PC-3 (cell line): Measurements from ENCODE around the gene FMNL3. TPM values are rescaled to one million over a fixed set of nuclear protein-coding genes. Genes with fewer than 3 reads are reported as not detected.
A peak's percentile ranks its signal among the peaks of the same experiment; 100 is the strongest.

ENCODE experiments used
- ATAC-seq: fragments of 200-7000 bp; cut with Tn5 transposase; 2 replicates; pipeline ENCODE4 v1.9.1; 2020; ENCODE audit warnings: mild to moderate bottlenecking, moderate library complexity
- BruUV-seq: library from RNA; stranded (reverse); fragments of 400-500 nt; replicated peaks from 2 replicates; lab custom pipeline; 2021; lab: Mats Ljungman, UMichigan
- CTCF ChIA-PET: fragments of 300-600 bp; sonication (Branson Sonifier 250); formaldehyde crosslinking; loops from one replicate; lab custom pipeline; 2022; ENCODE audit warnings: antibody characterized with exemption; lab: Charles Lee
- POLR2A ChIA-PET: fragments of 300-600 bp; sonication (Branson Sonifier 250); formaldehyde crosslinking; loops from one replicate; lab custom pipeline; 2022; ENCODE audit warnings: antibody characterized with exemption; ENCODE audit not compliant: unreplicated experiment; lab: Charles Lee
- DNase-seq: peaks from one replicate; pipeline ENCODE4 v3.0.0-alpha.2; 2015
- H2AFZ ChIP-seq: fragments of 300-600 bp; sonication (generic); 2 replicates; pipeline ENCODE4 v1.6.0; 2016; ENCODE audit warnings: antibody characterized with exemption, low read length
- H3F3A ChIP-seq: fragments of 300-600 bp; sonication (generic); one replicate; pipeline ENCODE4 v1.6.0; 2017; ENCODE audit warnings: antibody characterized with exemption, low read length, control low read depth, mild to moderate bottlenecking; ENCODE audit not compliant: unreplicated experiment
- H3K27ac ChIP-seq: fragments of 300-600 bp; sonication (generic); 2 replicates; pipeline ENCODE4 v1.5.1; 2016; ENCODE audit warnings: mild to moderate bottlenecking, low read length
- H3K27me3 ChIP-seq: fragments of 300-600 bp; sonication (generic); 2 replicates; pipeline ENCODE4 v1.6.1; 2016; ENCODE audit warnings: low read length, mixed read lengths
- H3K36me3 ChIP-seq: fragments of 300-600 bp; sonication (generic); 2 replicates; pipeline ENCODE4 v1.6.1; 2016; ENCODE audit warnings: low read depth, mixed run types, low read length, mixed read lengths
- H3K4me1 ChIP-seq: fragments of 300-600 bp; sonication (generic); 2 replicates; pipeline ENCODE4 v1.5.1; 2016; ENCODE audit warnings: low read length; ENCODE audit not compliant: insufficient read depth
- H3K4me2 ChIP-seq: fragments of 300-600 bp; sonication (generic); 2 replicates; pipeline ENCODE4 v1.6.0; 2016; ENCODE audit warnings: low read length
- H3K4me3 ChIP-seq: fragments of 300-600 bp; sonication (generic); 2 replicates; pipeline ENCODE4 v1.5.1; 2016; ENCODE audit warnings: mild to moderate bottlenecking, low read length, mixed read lengths
- H3K79me2 ChIP-seq: fragments of 300-600 bp; sonication (generic); 2 replicates; pipeline ENCODE4 v1.6.1; 2017; ENCODE audit warnings: low read length, mixed read lengths
- H3K9ac ChIP-seq: fragments of 300-600 bp; sonication (generic); 2 replicates; pipeline ENCODE4 v1.6.0; 2016; ENCODE audit warnings: mild to moderate bottlenecking, low read length
- H3K9me2 ChIP-seq: fragments of 300-600 bp; sonication (generic); replicated peaks from 2 replicates; pipeline ENCODE4 v1.6.1; 2016; ENCODE audit warnings: mixed run types, low read length, mixed read lengths
- H3K9me3 ChIP-seq: fragments of 300-600 bp; sonication (generic); 2 replicates; pipeline ENCODE4 v1.6.1; 2016; ENCODE audit warnings: low read length, mixed read lengths
- H4K20me1 ChIP-seq: fragments of 300-600 bp; sonication (generic); 2 replicates; pipeline ENCODE4 v1.6.1; 2016; ENCODE audit warnings: low read length, mixed read lengths
- CTCF ChIP-seq: fragments of 300-600 bp; sonication (generic); conservative IDR thresholded peaks from 2 replicates; pipeline ENCODE4 v1.5.1; 2017; ENCODE audit warnings: antibody characterized with exemption, low read depth, mild to moderate bottlenecking, low read length
- EZH2 ChIP-seq: fragments of 300-600 bp; sonication (generic); IDR thresholded peaks from one replicate; pipeline ENCODE4 v1.6.1; 2017; ENCODE audit warnings: antibody characterized with exemption, mild to moderate bottlenecking, low read length; ENCODE audit not compliant: unreplicated experiment
- EZH2phosphoT487 ChIP-seq: fragments of 300-600 bp; sonication (generic); IDR thresholded peaks from 2 replicates; pipeline ENCODE4 v1.6.1; 2018; ENCODE audit warnings: mild to moderate bottlenecking, antibody characterized with exemption, low read length, borderline replicate concordance
- intact Hi-C: fragments of 100-400 bp; cut with micrococcal nuclease; formaldehyde crosslinking; loops from 2 replicates; pipeline ENCODE4 v1.9.0; 2023
- total RNA-seq: library from RNA; depleted of rRNA; stranded (reverse); fragments of >200 nt; gene quantifications from 2 replicates; pipeline ENCODE4 v1.2.3, GENCODE V29; 2014

The FMNL3 gene
- total RNA-seq, 1 experiment from 2014 or later: 6.2 TPM

- ATAC-seq (no peak), DNase-seq (no peak)
- Histone ChIP-seq H3K4me1 (peaks cover 7% of the 10 kb centered on the region; the same call in 1 of the 2 replicates), H3K79me2 (no peaks in the 10 kb centered on the region), H3K4me2 (no peak overlapping the region), H3K9me3 (no peaks in the 10 kb centered on the region), H3K27me3 (no peaks in the 10 kb centered on the region), H3F3A (no peaks in the 10 kb centered on the region), H4K20me1 (no peaks in the 10 kb centered on the region), H2AFZ (no peak overlapping the region), H3K9me2 (no peaks in the 10 kb centered on the region), H3K36me3 (no peaks in the 10 kb centered on the region), H3K27ac (no peak overlapping the region), H3K9ac (no peak overlapping the region), H3K4me3 (no peak overlapping the region)
- ChIA-PET CTCF (no interaction called here), POLR2A (no interaction called here)
- intact Hi-C loops: no loop called here
- BruUV-seq: no TSS peak
- TF ChIP-seq EZH2phosphoT487 (no peak), EZH2 (no peak)
Measured at GRCh38 chr12:49664167-49664566, 43.0 kb downstream of the FMNL3 start.

- Histone ChIP-seq H3F3A (no peaks in the 10 kb centered on the region), H3K9ac (no peak overlapping the region), H3K36me3 (no peaks in the 10 kb centered on the region), H4K20me1 (no peaks in the 10 kb centered on the region), H3K4me1 (peaks cover 7% of the 10 kb centered on the region; the same call in 1 of the 2 replicates), H3K4me2 (no peak overlapping the region), H3K9me3 (no peaks in the 10 kb centered on the region), H3K4me3 (no peak overlapping the region), H3K9me2 (no peaks in the 10 kb centered on the region), H3K27me3 (no peaks in the 10 kb centered on the region), H2AFZ (peak overlapping the region; percentile 49; the same call in 1 of the 2 replicates), H3K27ac (no peak overlapping the region), H3K79me2 (no peaks in the 10 kb centered on the region)
- intact Hi-C loops: no loop called here
- ATAC-seq (peak; percentile 78), DNase-seq (peak; percentile 44)
- ChIA-PET POLR2A (no interaction called here), CTCF (interaction anchor here (0.8 kb wide), 1 partner anchor 393 kb away, joined by 5 read pairs; no protein-coding TSS in a partner anchor)
- TF ChIP-seq EZH2phosphoT487 (no peak), EZH2 (no peak), CTCF (no peak)
- no TSS peak for BruUV-seq
Measured at GRCh38 chr12:49662998-49663843, 44.0 kb downstream of the FMNL3 start.

GRCh38 chr12:49661746-49662145, 45.5 kb downstream of the FMNL3 start:
- CTCF ChIA-PET: no interaction called here
- POLR2A ChIA-PET: no interaction called here
- intact Hi-C loops: no loop called here
- Histone ChIP-seq H3K79me2 (no peaks in the 10 kb centered on the region), H3K27me3 (no peaks in the 10 kb centered on the region), H3K4me3 (no peak overlapping the region), H3K9me2 (no peaks in the 10 kb centered on the region), H3K9ac (no peak overlapping the region), H3K4me2 (no peak overlapping the region), H4K20me1 (no peaks in the 10 kb centered on the region), H2AFZ (no peak overlapping the region), H3K27ac (no peak overlapping the region), H3F3A (no peaks in the 10 kb centered on the region), H3K4me1 (peaks cover 7% of the 10 kb centered on the region; the same call in 1 of the 2 replicates), H3K9me3 (no peaks in the 10 kb centered on the region), H3K36me3 (no peaks in the 10 kb centered on the region)
- TF ChIP-seq CTCF (no peak), EZH2phosphoT487 (no peak), EZH2 (no peak)
- no peak for ATAC-seq
- no peak for DNase-seq
- no TSS peak for BruUV-seq
